B cell (primary cell): ENCODE data around the gene SPIRE1. TPM values are rescaled to one million over a fixed set of nuclear protein-coding genes. Genes with fewer than 3 reads are reported as not detected.

Experiments used
- ATAC-seq: fragments of 200-7000 bp; cut with Tn5 transposase; one replicate; pipeline ENCODE4 v1.10.0; 2021; ENCODE audit warnings: low read depth, mild to moderate bottlenecking, moderate number of reproducible peaks, moderate library complexity
- CTCF ChIA-PET: fragments of 350-600 bp; sonication (Branson Sonifier 250); formaldehyde crosslinking; loops from one replicate; lab custom pipeline; 2021; ENCODE audit warnings: antibody characterized with exemption, inconsistent platforms; lab: Charles Lee
- POLR2A ChIA-PET: fragments of 350-600 bp; sonication (Branson Sonifier 250); formaldehyde crosslinking; loops from one replicate; lab custom pipeline; 2021; ENCODE audit warnings: antibody characterized with exemption; lab: Charles Lee
- DNase-seq: peaks from one replicate; pipeline ENCODE4 v3.0.0; 2013
- H2AFZ ChIP-seq: 2 replicates; pipeline ENCODE4 v1.6.1; 2012; ENCODE audit warnings: mild to moderate bottlenecking, low read depth, low read length; ENCODE audit not compliant: insufficient read depth, poor library complexity, severe bottlenecking
- H3K27ac ChIP-seq, 2 donors: 1 replicate in 1 of 2; 2 replicates in 1 of 2; pipeline ENCODE4 v1.5.1; 2012 to 2013; ENCODE audit warnings: low read length in 2 of 2, mild to moderate bottlenecking in 2 of 2, moderate library complexity in 1 of 2
- H3K27me3 ChIP-seq, 4 experiments: fragments of 200-600 bp in 1 of 4; sonication (generic) in 1 of 4; replicated peaks in 1 of 4; 1 replicate in 2 of 4; 2 replicates in 2 of 4; pipeline versions ENCODE4 v1.6.1 to v1.7.0; 2013 to 2016; ENCODE audit warnings: low read length in 3 of 4, mild to moderate bottlenecking in 2 of 4, mixed read lengths in 1 of 4, moderate library complexity in 1 of 4; ENCODE audit not compliant: insufficient read depth in 4 of 4, control insufficient read depth in 3 of 4; ENCODE audit errors: control extremely low read depth in 1 of 4
- H3K36me3 ChIP-seq, 2 experiments: replicated peaks in 1 of 2; 1 replicate in 1 of 2; 2 replicates in 1 of 2; pipeline versions ENCODE4 v1.6.1 to v1.7.1; 2013; ENCODE audit warnings: low read length in 1 of 2; ENCODE audit not compliant: insufficient read depth in 2 of 2, control insufficient read depth in 1 of 2; ENCODE audit errors: control extremely low read depth in 1 of 2, extremely low read depth in 1 of 2
- H3K4me1 ChIP-seq, 2 donors: fragments of 200-600 bp in 1 of 2; sonication (generic) in 1 of 2; 1 replicate in 1 of 2; 2 replicates in 1 of 2; pipeline versions ENCODE4 v1.5.1 to v1.6.1; 2013 to 2017; ENCODE audit warnings: low read length in 2 of 2; ENCODE audit not compliant: control insufficient read depth in 2 of 2, insufficient read depth in 2 of 2
- H3K4me2 ChIP-seq: replicated peaks from 2 replicates; pipeline ENCODE3; 2012; ENCODE audit warnings: mild to moderate bottlenecking, low read depth, low read length; ENCODE audit not compliant: poor library complexity, severe bottlenecking
- H3K4me3 ChIP-seq, 5 experiments: fragments of 200-600 bp in 1 of 5; sonication (generic) in 1 of 5; 1 replicate in 3 of 5; 2 replicates in 2 of 5; pipeline versions ENCODE4 v1.5.1 to v1.7.0; 2011 to 2016; ENCODE audit warnings: low read length in 4 of 5, mild to moderate bottlenecking in 4 of 5, low read depth in 2 of 5, control low read depth in 1 of 5, moderate library complexity in 1 of 5; ENCODE audit not compliant: insufficient read depth in 1 of 5; ENCODE audit errors: control extremely low read depth in 1 of 5, extremely low read depth in 1 of 5
- H3K79me2 ChIP-seq: fragments of 200-600 bp; sonication (generic); one replicate; pipeline ENCODE4 v1.6.0; 2016; ENCODE audit warnings: low read length; ENCODE audit not compliant: control insufficient read depth, insufficient read depth
- H3K9ac ChIP-seq: fragments of 200-600 bp; sonication (generic); 2 replicates; pipeline ENCODE4 v1.6.1; 2017; ENCODE audit warnings: mild to moderate bottlenecking, low read length, moderate library complexity
- H3K9me3 ChIP-seq, 3 donors: one replicate each; pipeline versions ENCODE4 v1.6.1 to v1.7.1; 2013; ENCODE audit warnings: low read length in 2 of 3; ENCODE audit not compliant: control insufficient read depth in 2 of 3, insufficient read depth in 1 of 3; ENCODE audit errors: control extremely low read depth in 1 of 3
- H4K20me1 ChIP-seq: 2 replicates; pipeline ENCODE4 v1.6.0; 2012; ENCODE audit warnings: mild to moderate bottlenecking, low read length; ENCODE audit not compliant: insufficient read depth, control insufficient read depth, poor library complexity, severe bottlenecking
- H3K27ac Mint-ChIP-seq: one replicate; pipeline ENCODE4 v1.8.0; 2021; ENCODE audit warnings: mixed read lengths
- H3K27me3 Mint-ChIP-seq: one replicate; pipeline ENCODE4 v1.8.0; 2021; ENCODE audit warnings: mixed read lengths
- H3K4me1 Mint-ChIP-seq: one replicate; pipeline ENCODE4 v1.8.0; 2021; ENCODE audit warnings: mixed read lengths
- H3K4me3 Mint-ChIP-seq: one replicate; pipeline ENCODE4 v1.8.0; 2021; ENCODE audit warnings: mixed read lengths
- H3K9me3 Mint-ChIP-seq: one replicate; pipeline ENCODE4 v1.8.0; 2022; ENCODE audit warnings: mixed read lengths; ENCODE audit not compliant: insufficient read depth
- EZH2 ChIP-seq: IDR thresholded peaks from 2 replicates; pipeline ENCODE4 v1.6.1; 2012; ENCODE audit warnings: borderline replicate concordance, low read depth, mild to moderate bottlenecking, moderate library complexity, low read length; ENCODE audit not compliant: insufficient read depth, poor library complexity, severe bottlenecking
- WGBS: methylation state at CpG from one replicate; pipeline ENCODE4 v1.1.5; 2013; ENCODE audit warnings: missing lambda C conversion rate; ENCODE audit not compliant: insufficient coverage; 5-methylcytosine and 5-hydroxymethylcytosine counted together
- intact Hi-C: fragments of 100-400 bp; cut with micrococcal nuclease; formaldehyde crosslinking; loops from one replicate; pipeline ENCODE4 v1.10.0; 2022
- polyA plus RNA-seq: library from polyadenylated mRNA; depleted of rRNA; stranded (reverse); fragments of >200 nt; gene quantifications from 2 replicates; pipeline ENCODE4 v1.2.3, GENCODE V29; 2012
- total RNA-seq, 2 donors: library from RNA; stranded (reverse); fragments of 120-200 nt in 1 of 2; gene quantifications; 1 replicate in 1 of 2; 2 replicates in 1 of 2; pipeline versions ENCODE4 v1.2.3 to v1.2.4, GENCODE V29; 2013 to 2022
- TF ChIP-seq, protein P1 (sequence below): fragments of 200-600 bp; IDR thresholded peaks from one replicate; pipeline ENCODE4 v1.8.0; 2022; ENCODE audit warnings: antibody characterized with exemption, mild to moderate bottlenecking

Gene SPIRE1
- total and polyA plus RNA-seq, 2 donors (not counting 1 experiment from before 2014, with no cell fraction given), result 0.22 to 4.0 TPM

DNA sequence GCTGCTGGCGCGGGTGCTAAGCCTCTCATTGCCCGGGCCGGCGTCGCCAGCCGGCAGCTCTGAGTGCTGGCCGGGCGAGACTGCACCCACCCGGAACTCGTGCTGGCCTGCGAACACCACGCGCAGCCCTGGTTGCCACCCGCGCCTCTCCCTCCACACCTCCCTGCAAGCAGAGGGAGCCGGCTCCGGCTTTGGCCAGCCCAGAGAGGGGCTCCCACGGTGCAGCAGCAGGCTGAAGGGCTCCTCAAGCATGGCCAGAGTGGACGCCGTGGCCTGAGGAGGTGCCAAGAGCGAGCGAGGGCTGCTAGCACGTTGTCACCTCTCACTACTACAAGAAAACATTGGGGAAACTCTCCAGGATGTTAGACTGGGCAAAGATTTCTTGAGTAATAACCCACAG, 98.6 kb downstream of the SPIRE1 start:
- DNase-seq, result no peak
- H3K27me3 Mint-ChIP-seq, result peaks cover 8% of the 10 kb centered on the region
- no peaks in the 10 kb centered on the region for H3K79me2 ChIP-seq
- no peak overlapping the region for H3K4me2 ChIP-seq
- H3K27ac Mint-ChIP-seq, result no peak overlapping the region
- no peak for ATAC-seq
- TF ChIP-seq EZH2, result no peak
- TF ChIP-seq, protein P1, sequence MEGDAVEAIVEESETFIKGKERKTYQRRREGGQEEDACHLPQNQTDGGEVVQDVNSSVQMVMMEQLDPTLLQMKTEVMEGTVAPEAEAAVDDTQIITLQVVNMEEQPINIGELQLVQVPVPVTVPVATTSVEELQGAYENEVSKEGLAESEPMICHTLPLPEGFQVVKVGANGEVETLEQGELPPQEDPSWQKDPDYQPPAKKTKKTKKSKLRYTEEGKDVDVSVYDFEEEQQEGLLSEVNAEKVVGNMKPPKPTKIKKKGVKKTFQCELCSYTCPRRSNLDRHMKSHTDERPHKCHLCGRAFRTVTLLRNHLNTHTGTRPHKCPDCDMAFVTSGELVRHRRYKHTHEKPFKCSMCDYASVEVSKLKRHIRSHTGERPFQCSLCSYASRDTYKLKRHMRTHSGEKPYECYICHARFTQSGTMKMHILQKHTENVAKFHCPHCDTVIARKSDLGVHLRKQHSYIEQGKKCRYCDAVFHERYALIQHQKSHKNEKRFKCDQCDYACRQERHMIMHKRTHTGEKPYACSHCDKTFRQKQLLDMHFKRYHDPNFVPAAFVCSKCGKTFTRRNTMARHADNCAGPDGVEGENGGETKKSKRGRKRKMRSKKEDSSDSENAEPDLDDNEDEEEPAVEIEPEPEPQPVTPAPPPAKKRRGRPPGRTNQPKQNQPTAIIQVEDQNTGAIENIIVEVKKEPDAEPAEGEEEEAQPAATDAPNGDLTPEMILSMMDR, result no peak
- no peak overlapping the region for H2AFZ ChIP-seq
- no peak overlapping the region for H3K27ac ChIP-seq
- no peaks in the 10 kb centered on the region for H3K36me3 ChIP-seq
- WGBS, result 95% methylated on average over 19 of the region's 24 CpGs
- intact Hi-C loops, result no loop called here
- POLR2A ChIA-PET, result no interaction called here
- no peak overlapping the region for H3K9ac ChIP-seq
- H3K4me1 Mint-ChIP-seq, result no peaks in the 10 kb centered on the region
- peaks cover 0 to 17% (median 0%) of the 10 kb centered on the region in 3 donors for H3K9me3 ChIP-seq
- no peak overlapping the region for H3K4me3 Mint-ChIP-seq
- H3K4me1 ChIP-seq, result no peaks in the 10 kb centered on the region
- CTCF ChIA-PET, result no interaction called here
- no peaks in the 10 kb centered on the region for H4K20me1 ChIP-seq
- H3K27me3 ChIP-seq, result no peaks in the 10 kb centered on the region
- peaks cover 11% of the 10 kb centered on the region for H3K9me3 Mint-ChIP-seq
- no peak overlapping the region for H3K4me3 ChIP-seq

DNA sequence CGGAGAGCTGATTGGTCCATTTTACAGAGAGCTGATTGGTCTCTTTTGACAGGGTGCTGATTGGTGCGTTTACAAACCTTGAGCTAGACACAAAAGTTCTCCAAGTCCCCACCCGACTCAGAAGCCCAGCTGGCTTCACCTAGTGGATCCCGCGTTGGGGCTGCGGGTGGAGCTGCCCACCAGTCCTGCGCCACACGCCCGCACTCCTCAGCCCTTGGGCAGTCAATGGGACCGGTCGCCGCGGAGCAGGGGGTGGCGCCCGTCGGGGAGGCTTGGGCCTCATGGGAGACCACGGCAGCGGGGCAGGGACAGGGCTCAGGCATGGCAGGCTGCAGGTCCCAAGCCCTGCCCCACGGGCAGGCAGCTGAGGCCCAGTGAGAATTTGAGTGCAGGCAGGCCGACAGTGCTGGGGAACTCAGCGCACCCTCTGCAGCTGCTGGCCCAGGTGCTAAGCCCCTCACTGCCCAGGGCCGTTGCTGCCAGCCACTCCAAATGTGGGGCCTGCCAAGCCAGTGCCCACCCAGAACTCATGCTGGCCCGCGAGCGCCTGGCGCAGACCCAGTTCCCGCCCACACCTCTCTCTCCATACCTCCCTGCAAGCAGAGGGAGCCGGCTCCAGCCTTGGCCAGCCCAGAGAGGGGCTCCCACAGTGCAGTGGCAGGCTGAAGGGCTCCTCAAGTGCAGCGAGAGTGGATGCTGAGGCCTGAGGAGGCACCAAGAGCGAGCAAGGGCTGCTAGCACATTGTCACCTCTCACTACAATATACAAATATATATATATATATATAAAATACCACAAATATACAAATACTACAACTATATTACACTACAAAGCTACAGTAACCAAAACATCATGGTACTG, 100.7 kb downstream of the SPIRE1 start:
- peaks cover 2% of the 10 kb centered on the region for H3K4me1 Mint-ChIP-seq
- no peak overlapping the region for H3K27ac Mint-ChIP-seq
- intact Hi-C loops, result no loop called here
- peaks cover 8% of the 10 kb centered on the region for H3K27me3 Mint-ChIP-seq
- H3K9me3 Mint-ChIP-seq, result peaks cover 13% of the 10 kb centered on the region
- no peak overlapping the region for H2AFZ ChIP-seq
- no peak overlapping the region for H3K4me2 ChIP-seq
- H3K27me3 ChIP-seq, result no peaks in the 10 kb centered on the region
- H3K36me3 ChIP-seq, result no peaks in the 10 kb centered on the region
- H3K4me3 Mint-ChIP-seq, result no peak overlapping the region
- H4K20me1 ChIP-seq, result no peaks in the 10 kb centered on the region
- H3K4me1 ChIP-seq, result no peaks in the 10 kb centered on the region
- ATAC-seq (no peak), DNase-seq (no peak)
- no peaks in the 10 kb centered on the region for H3K79me2 ChIP-seq
- WGBS, result 97% methylated on average over 27 of the region's 30 CpGs
- peaks cover 0 to 24% (median 0%) of the 10 kb centered on the region in 3 donors for H3K9me3 ChIP-seq
- ChIA-PET POLR2A (no interaction called here), CTCF (no interaction called here)
- TF ChIP-seq, protein P1, result no peak
- no peak for TF ChIP-seq EZH2
- no peak overlapping the region for H3K4me3 ChIP-seq
- no peak overlapping the region for H3K27ac ChIP-seq
- no peak overlapping the region for H3K9ac ChIP-seq
